ENCODE data around the gene NFIX. TPM values are rescaled to one million over a fixed set of nuclear protein-coding genes. Genes with fewer than 3 reads are reported as not detected.

Gene NFIX
- total and polyA plus RNA-seq, 2 donors (not counting 3 experiments of a cell fraction or from before 2014, with no cell fraction given) = 9.8 to 37.7 TPM

GRCh38 chr19:12945479-12946091, 49.7 kb upstream of the NFIX start, which contains the start of gene RAD23A:
Gene RAD23A, plus strand, starts transcription at chr19:12945862. Its CDS starts 87 bp downstream, at chr19:12945949.
- peak within 1 kb of the TSS; percentile 99 for H3K4me2 ChIP-seq (ENCODE audit: insufficient read depth, low read length)
- TF ChIP-seq GATA2 (IDR thresholded peaks at IDR 0.05; ENCODE audit: insufficient read depth, insufficient read length, low read depth, low read length) = peak; percentile 21
- TF ChIP-seq MYC (IDR thresholded peaks at IDR 0.05; ENCODE audit: low read depth, low read length) = peak; percentile 43
- peak; percentile 100 for TF ChIP-seq MAX (IDR thresholded peaks at IDR 0.05; ENCODE audit: insufficient read depth, insufficient read length)
- peak; percentile 98 for TF ChIP-seq POLR2A (IDR thresholded peaks at IDR 0.05; ENCODE audit: low read depth, low read length)
- TF ChIP-seq, protein P1, sequence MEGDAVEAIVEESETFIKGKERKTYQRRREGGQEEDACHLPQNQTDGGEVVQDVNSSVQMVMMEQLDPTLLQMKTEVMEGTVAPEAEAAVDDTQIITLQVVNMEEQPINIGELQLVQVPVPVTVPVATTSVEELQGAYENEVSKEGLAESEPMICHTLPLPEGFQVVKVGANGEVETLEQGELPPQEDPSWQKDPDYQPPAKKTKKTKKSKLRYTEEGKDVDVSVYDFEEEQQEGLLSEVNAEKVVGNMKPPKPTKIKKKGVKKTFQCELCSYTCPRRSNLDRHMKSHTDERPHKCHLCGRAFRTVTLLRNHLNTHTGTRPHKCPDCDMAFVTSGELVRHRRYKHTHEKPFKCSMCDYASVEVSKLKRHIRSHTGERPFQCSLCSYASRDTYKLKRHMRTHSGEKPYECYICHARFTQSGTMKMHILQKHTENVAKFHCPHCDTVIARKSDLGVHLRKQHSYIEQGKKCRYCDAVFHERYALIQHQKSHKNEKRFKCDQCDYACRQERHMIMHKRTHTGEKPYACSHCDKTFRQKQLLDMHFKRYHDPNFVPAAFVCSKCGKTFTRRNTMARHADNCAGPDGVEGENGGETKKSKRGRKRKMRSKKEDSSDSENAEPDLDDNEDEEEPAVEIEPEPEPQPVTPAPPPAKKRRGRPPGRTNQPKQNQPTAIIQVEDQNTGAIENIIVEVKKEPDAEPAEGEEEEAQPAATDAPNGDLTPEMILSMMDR (IDR thresholded peaks at IDR 0.05; ENCODE audit: extremely low read depth in 1 of 2, insufficient read depth in 1 of 2, low read depth in 1 of 2, low read length in 2 of 2) = no peak
- peak; percentile 100 for TF ChIP-seq POLR2AphosphoS5 (IDR thresholded peaks at IDR 0.05; ENCODE audit: insufficient read depth, low read depth, low read length)
- peak; percentile 18 for TF ChIP-seq FOS (IDR thresholded peaks at IDR 0.05; ENCODE audit: borderline replicate concordance, insufficient read depth, low read length)
- peak; percentile 77 for TF ChIP-seq JUN (IDR thresholded peaks at IDR 0.05; ENCODE audit: borderline replicate concordance, insufficient read depth, insufficient read length, low read depth)
- no peak for TF ChIP-seq EZH2 (IDR thresholded peaks at IDR 0.05; ENCODE audit: borderline replicate concordance, low read depth, low read length, severe bottlenecking)
- H4K20me1 ChIP-seq (replicated peaks; ENCODE audit: control insufficient read depth, extremely low read depth, insufficient read depth, low read length) = no peaks in the 10 kb centered on the region
- DNase-seq (ENCODE audit: low read depth, low spot score) (peak; percentile 99), FAIRE-seq (peak; percentile 89)
- H3K79me2 ChIP-seq (ENCODE audit: control insufficient read depth, insufficient read depth, low read length) = peaks cover 49% of the 10 kb centered on the region
- peaks cover 18% of the 10 kb centered on the region for H3K4me1 ChIP-seq (ENCODE audit: control insufficient read depth, extremely low read depth, insufficient read depth, low read length)
- ChIA-PET POLR2A (interaction anchor here (0.6 to 1.0 kb wide), 3 partner anchors 8 to 15 kb away, joined by 3 to 6 read pairs (median 5); partner anchors contain the start of gene GADD45GIP1), CTCF (interaction anchor here (1.0 kb wide), 1 partner anchor 20 kb away, joined by 12 read pairs; no protein-coding TSS in a partner anchor)
- intact Hi-C loops (cut with micrococcal nuclease) = loop anchor here (1.0 kb wide), 2 partner anchors 7 to 8 kb away; partner anchors contain the start of gene CALR
- peak within 1 kb of the TSS; percentile 76 for H3K27ac ChIP-seq (ENCODE audit: insufficient read depth, low read depth, low read length)
- peaks cover 22 to 59% of the 10 kb centered on the region in 2 experiments for H3K36me3 ChIP-seq (ENCODE audit: control insufficient read depth in 2 of 2, extremely low read depth in 1 of 2, insufficient read depth in 2 of 2, low read length in 2 of 2)
- no peaks in the 10 kb centered on the region for H3K9me3 ChIP-seq (replicated peaks; ENCODE audit: control insufficient read depth, insufficient read depth, low read length)
- no peaks in the 10 kb centered on the region for H3K9me1 ChIP-seq (replicated peaks; ENCODE audit: control insufficient read depth, extremely low read depth, insufficient read depth, low read length)
- peak within 1 kb of the TSS; percentile 90 for H3K9ac ChIP-seq (replicated peaks; ENCODE audit: extremely low read depth, insufficient read depth, low read length)
- peak within 1 kb of the TSS; percentile 72 to 92 (median 72) for H3K4me3 ChIP-seq (replicated peaks in 1 of 3; ENCODE audit: insufficient read depth in 1 of 3, low read depth in 1 of 3, low read length in 3 of 3)
- BruUV-seq (replicated peaks) = no TSS peak
- no peak within 1 kb of the TSS for H2AFZ ChIP-seq (ENCODE audit: low read depth, low read length)
- dilution Hi-C loops (cut with MboI; ENCODE audit: extremely low pct_ligation_motif_present, low sequenced_read_pairs) = no loop called here
- no peaks in the 10 kb centered on the region for H3K27me3 ChIP-seq (ENCODE audit: control insufficient read depth in 2 of 2, insufficient read depth in 2 of 2, low read length in 2 of 2)

Measured in endothelial cell of umbilical vein (primary cell).